Measurements from ENCODE around the gene DNLZ.

DNA sequence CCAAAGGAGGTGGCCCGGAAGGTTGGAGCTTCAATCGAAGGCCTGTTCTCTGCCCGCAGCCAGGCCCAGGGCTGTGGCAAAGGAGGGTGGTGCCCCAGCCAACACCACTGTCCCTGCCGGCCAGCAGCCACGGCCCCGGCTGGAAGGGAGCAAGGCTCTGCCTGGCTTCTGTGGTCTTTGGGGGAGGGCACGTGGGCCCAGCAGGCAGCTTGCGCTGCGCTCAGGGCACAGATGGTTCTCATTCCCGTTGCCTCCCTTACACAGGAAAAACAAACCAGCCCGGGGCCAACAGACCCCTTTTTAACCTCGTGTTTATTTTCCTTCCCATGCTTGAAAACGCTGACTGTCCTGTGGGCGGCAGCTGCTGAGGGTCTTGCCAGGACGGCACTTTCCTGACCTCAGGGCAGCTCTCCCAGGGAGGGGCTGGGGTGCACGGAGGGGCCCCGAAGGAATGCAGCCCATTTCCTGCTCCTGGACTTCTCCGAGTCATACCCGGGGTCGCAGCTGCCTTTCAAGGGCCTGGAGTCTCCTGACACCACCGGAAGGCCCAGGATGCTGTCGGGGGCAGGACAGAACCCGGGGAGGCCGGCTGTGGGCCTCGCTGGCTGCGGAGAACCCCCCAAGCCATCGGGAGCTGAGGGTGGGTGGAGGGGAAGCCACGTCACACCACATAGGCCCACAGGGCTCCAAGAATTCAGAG is 37.3 kb downstream of the DNLZ start:
- TF ChIP-seq, protein P1, sequence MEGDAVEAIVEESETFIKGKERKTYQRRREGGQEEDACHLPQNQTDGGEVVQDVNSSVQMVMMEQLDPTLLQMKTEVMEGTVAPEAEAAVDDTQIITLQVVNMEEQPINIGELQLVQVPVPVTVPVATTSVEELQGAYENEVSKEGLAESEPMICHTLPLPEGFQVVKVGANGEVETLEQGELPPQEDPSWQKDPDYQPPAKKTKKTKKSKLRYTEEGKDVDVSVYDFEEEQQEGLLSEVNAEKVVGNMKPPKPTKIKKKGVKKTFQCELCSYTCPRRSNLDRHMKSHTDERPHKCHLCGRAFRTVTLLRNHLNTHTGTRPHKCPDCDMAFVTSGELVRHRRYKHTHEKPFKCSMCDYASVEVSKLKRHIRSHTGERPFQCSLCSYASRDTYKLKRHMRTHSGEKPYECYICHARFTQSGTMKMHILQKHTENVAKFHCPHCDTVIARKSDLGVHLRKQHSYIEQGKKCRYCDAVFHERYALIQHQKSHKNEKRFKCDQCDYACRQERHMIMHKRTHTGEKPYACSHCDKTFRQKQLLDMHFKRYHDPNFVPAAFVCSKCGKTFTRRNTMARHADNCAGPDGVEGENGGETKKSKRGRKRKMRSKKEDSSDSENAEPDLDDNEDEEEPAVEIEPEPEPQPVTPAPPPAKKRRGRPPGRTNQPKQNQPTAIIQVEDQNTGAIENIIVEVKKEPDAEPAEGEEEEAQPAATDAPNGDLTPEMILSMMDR (conservative IDR thresholded peaks at IDR 0.05), result no peak
- TF ChIP-seq EZH2 (IDR thresholded peaks at IDR 0.05; ENCODE audit: low read depth), result no peak
